ENCODE measurements around the gene TGFBRAP1. TPM values are rescaled to one million over a fixed set of nuclear protein-coding genes. Genes with fewer than 3 reads are reported as not detected.
A peak's percentile ranks its signal among the peaks of the same experiment; 100 is the strongest.

Gene TGFBRAP1
- total RNA-seq, 3 donors from 2014 or later (not counting 1 experiment from before 2014, with no cell fraction given): 22.7 to 31.8 (median 27.7) TPM

DNA sequence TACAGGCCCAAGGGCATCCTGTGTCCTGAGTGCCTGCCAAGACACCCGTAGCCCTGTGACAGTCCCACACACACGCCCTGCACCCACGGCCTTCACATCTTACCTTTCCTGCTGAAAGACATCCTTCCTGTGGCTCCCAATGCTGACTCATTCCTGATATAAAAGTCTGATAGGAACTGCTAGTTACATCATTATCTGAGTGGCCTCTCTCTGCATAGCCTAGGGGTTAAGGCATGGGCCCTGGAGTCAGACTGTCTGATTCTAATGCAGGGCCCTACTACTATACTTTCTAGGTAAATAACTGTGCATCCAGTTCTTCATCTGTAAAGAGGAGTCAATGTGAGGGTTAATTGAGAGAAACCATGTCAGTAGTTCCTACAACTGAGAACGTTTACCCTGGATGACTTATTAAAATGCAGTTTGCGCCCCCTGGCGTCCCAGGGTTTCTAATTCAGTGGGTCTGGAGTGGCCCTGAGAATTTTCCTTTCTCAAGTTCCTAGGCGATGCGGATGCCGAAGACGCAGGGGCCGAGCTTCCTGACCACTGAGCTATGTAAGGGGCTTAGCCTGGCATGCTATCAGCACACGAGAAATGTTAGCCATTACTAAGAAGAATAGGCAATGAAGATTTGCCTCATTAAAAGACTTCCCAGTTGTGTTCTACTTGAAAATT, 94.0 kb downstream of the TGFBRAP1 start:
- no peak overlapping the region for H3K27ac ChIP-seq (ENCODE audit: low read length)
- no peak overlapping the region for H3K4me3 ChIP-seq (ENCODE audit: low read length)
- H3K27me3 Mint-ChIP-seq (ENCODE audit: low read depth in 2 of 2): peaks cover 3 to 29% of the 10 kb centered on the region in 2 donors
- no peaks in the 10 kb centered on the region for H3K27me3 ChIP-seq (ENCODE audit: control insufficient read depth, insufficient read depth, low read length)
- peak in 2 of 3 donors; percentile 46 to 64 for ATAC-seq
- no peaks in the 10 kb centered on the region for H3K9me3 Mint-ChIP-seq
- H3K27ac Mint-ChIP-seq: no peak overlapping the region
- no peaks in the 10 kb centered on the region for H3K36me3 ChIP-seq (ENCODE audit: control insufficient read depth, insufficient read depth, low read length)
- no peak overlapping the region for H3K4me3 Mint-ChIP-seq
- intact Hi-C loops (cut with micrococcal nuclease): no loop called here
- DNase-seq: peak; percentile 37 to 71
- H3K9me3 ChIP-seq (ENCODE audit: control insufficient read depth, insufficient read depth, low read length): no peaks in the 10 kb centered on the region
- no peaks in the 10 kb centered on the region for H3K4me1 ChIP-seq (ENCODE audit: control insufficient read depth, insufficient read depth, low read length)
- H3K4me1 Mint-ChIP-seq: peaks cover 6 to 11% of the 10 kb centered on the region in 2 donors
- no peaks in the 10 kb centered on the region for H3K36me3 Mint-ChIP-seq
- WGBS (ENCODE audit: insufficient coverage): 11% methylated on average over 12 of the region's 12 CpGs
- peak; percentile 68 for TF ChIP-seq CTCF (IDR thresholded peaks at IDR 0.05)

DNA sequence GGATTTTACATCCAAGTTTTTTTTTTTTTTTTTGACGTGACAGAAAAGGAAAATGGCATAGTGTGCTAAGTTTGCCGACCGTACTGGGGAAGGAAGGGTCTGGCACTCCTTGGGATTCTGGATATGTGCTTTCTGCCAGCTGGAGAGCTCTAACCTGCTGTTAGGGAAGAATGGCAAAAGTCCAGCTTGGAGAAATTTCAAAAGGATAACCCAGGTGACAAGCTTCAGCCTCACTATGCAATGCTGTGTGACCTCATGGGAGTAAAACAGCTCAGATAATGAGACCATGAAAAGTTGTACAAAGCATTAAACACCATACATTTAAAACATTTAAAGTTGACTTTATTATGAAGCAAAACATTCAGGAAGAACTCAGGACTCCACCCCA, 98.3 kb downstream of the TGFBRAP1 start:
- DNase-seq (no peak), ATAC-seq (no peak)
- Mint-ChIP-seq H3K27ac (no peak overlapping the region), H3K27me3 (ENCODE audit: low read depth in 2 of 2) (peaks cover 0 to 25% of the 10 kb centered on the region in 2 donors), H3K36me3 (no peaks in the 10 kb centered on the region), H3K9me3 (no peaks in the 10 kb centered on the region), H3K4me1 (no peaks in the 10 kb centered on the region), H3K4me3 (no peak overlapping the region)
- Histone ChIP-seq H3K36me3 (ENCODE audit: control insufficient read depth, insufficient read depth, low read length) (no peaks in the 10 kb centered on the region), H3K4me3 (ENCODE audit: low read length) (no peak overlapping the region), H3K27ac (ENCODE audit: low read length) (no peak overlapping the region), H3K27me3 (ENCODE audit: control insufficient read depth, insufficient read depth, low read length) (no peaks in the 10 kb centered on the region), H3K4me1 (ENCODE audit: control insufficient read depth, insufficient read depth, low read length) (no peaks in the 10 kb centered on the region), H3K9me3 (ENCODE audit: control insufficient read depth, insufficient read depth, low read length) (no peaks in the 10 kb centered on the region)
- WGBS (ENCODE audit: insufficient coverage): 100% methylated on average over 3 of the region's 3 CpGs
- intact Hi-C loops (cut with micrococcal nuclease): no loop called here
- TF ChIP-seq CTCF (IDR thresholded peaks at IDR 0.05): no peak

DNA sequence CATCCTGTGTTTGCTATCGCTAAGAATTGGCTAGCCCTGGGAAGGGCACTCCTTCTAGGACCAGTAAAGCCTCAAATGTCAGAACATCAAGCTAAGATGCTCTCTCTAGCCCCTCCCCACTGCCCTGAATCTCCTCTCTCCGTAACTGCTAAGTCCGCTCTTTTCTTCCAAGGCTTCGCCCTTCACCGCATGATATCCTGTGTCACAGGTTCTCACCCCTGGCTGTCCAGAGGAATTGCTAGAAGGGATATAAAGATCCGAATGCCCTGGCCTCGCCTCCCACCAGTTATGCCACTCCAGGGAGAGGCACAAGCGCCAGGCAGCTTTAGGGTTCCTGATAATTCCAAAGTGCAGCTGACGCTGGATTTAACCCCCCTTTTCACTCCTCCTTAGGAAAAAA, 105.1 kb downstream of the TGFBRAP1 start:
- 90% methylated on average over 9 of the region's 9 CpGs for WGBS (ENCODE audit: insufficient coverage)
- Histone ChIP-seq H3K27ac (ENCODE audit: low read length) (no peak overlapping the region), H3K36me3 (ENCODE audit: control insufficient read depth, insufficient read depth, low read length) (no peaks in the 10 kb centered on the region), H3K4me1 (ENCODE audit: control insufficient read depth, insufficient read depth, low read length) (no peaks in the 10 kb centered on the region), H3K27me3 (ENCODE audit: control insufficient read depth, insufficient read depth, low read length) (no peaks in the 10 kb centered on the region), H3K9me3 (ENCODE audit: control insufficient read depth, insufficient read depth, low read length) (no peaks in the 10 kb centered on the region), H3K4me3 (ENCODE audit: low read length) (no peak overlapping the region)
- no peaks in the 10 kb centered on the region for H3K4me1 Mint-ChIP-seq
- H3K36me3 Mint-ChIP-seq: no peaks in the 10 kb centered on the region
- no peak for TF ChIP-seq CTCF (IDR thresholded peaks at IDR 0.05)
- H3K27me3 Mint-ChIP-seq (ENCODE audit: low read depth in 2 of 2): peaks cover 5 to 25% of the 10 kb centered on the region in 2 donors
- DNase-seq (no peak), ATAC-seq (no peak)
- H3K4me3 Mint-ChIP-seq: no peak overlapping the region
- intact Hi-C loops (cut with micrococcal nuclease): no loop called here
- no peak overlapping the region for H3K27ac Mint-ChIP-seq
- H3K9me3 Mint-ChIP-seq: no peaks in the 10 kb centered on the region

GRCh38 chr2:105220604-105221003, 108.9 kb downstream of the TGFBRAP1 start:
- Mint-ChIP-seq H3K27me3 (ENCODE audit: low read depth in 2 of 2) (peaks cover 5 to 15% of the 10 kb centered on the region in 2 donors), H3K36me3 (no peaks in the 10 kb centered on the region), H3K9me3 (no peaks in the 10 kb centered on the region), H3K4me3 (no peak overlapping the region), H3K4me1 (no peaks in the 10 kb centered on the region), H3K27ac (no peak overlapping the region)
- Histone ChIP-seq H3K9me3 (ENCODE audit: control insufficient read depth, insufficient read depth, low read length) (no peaks in the 10 kb centered on the region), H3K4me1 (ENCODE audit: control insufficient read depth, insufficient read depth, low read length) (no peaks in the 10 kb centered on the region), H3K27me3 (ENCODE audit: control insufficient read depth, insufficient read depth, low read length) (no peaks in the 10 kb centered on the region), H3K36me3 (ENCODE audit: control insufficient read depth, insufficient read depth, low read length) (no peaks in the 10 kb centered on the region), H3K4me3 (ENCODE audit: low read length) (no peak overlapping the region), H3K27ac (ENCODE audit: low read length) (no peak overlapping the region)
- no peak for TF ChIP-seq CTCF (IDR thresholded peaks at IDR 0.05)
- ATAC-seq: no peak
- DNase-seq: no peak
- WGBS (ENCODE audit: insufficient coverage): 91% methylated on average over 1 of the region's 3 CpGs
- intact Hi-C loops (cut with micrococcal nuclease): no loop called here

Measured in natural killer cell (primary cell).